IMR-90 (cell line): ENCODE data around the gene TMEM8B. TPM values are rescaled to one million over a fixed set of nuclear protein-coding genes. Genes with fewer than 3 reads are reported as not detected.

Experiments used
- ATAC-seq: fragments of 200-7000 bp; cut with Tn5 transposase; 2 replicates; pipeline ENCODE4 v1.9.1; 2020; ENCODE audit warnings: low read depth, mild to moderate bottlenecking, moderate library complexity
- BruUV-seq: library from RNA; stranded (reverse); fragments of 400-500 nt; replicated peaks from 2 replicates; lab custom pipeline; 2021; lab: Mats Ljungman, UMichigan
- CTCF ChIA-PET: fragments of 300-600 bp; formaldehyde crosslinking; extraction: SDS; loops from one replicate; lab custom pipeline; 2021; ENCODE audit warnings: antibody characterized with exemption; lab: Yijun Ruan, JAX
- POLR2A ChIA-PET: fragments of 300-600 bp; sonication (Branson Sonifier 250); formaldehyde crosslinking; loops from one replicate; lab custom pipeline; 2022; ENCODE audit warnings: antibody characterized with exemption; ENCODE audit not compliant: unreplicated experiment; lab: Charles Lee
- DNase-seq: peaks from one replicate; pipeline ENCODE4 v3.0.0; 2013
- H2AFZ ChIP-seq: replicated peaks from 2 replicates; pipeline ENCODE3; 2013; ENCODE audit warnings: low read length, mild to moderate bottlenecking; ENCODE audit not compliant: poor library complexity
- H2AK5ac ChIP-seq: 2 replicates; pipeline ENCODE4 v1.6.1; 2013; ENCODE audit warnings: low read depth, low read length, inconsistent platforms
- H2AK9ac ChIP-seq: replicated peaks from 2 replicates; pipeline ENCODE3; 2013; ENCODE audit warnings: mild to moderate bottlenecking, low read depth, low read length, moderate library complexity; ENCODE audit not compliant: poor library complexity
- H2BK120ac ChIP-seq: 2 replicates; pipeline ENCODE4 v1.6.1; 2013; ENCODE audit warnings: low read depth, low read length, inconsistent platforms
- H2BK15ac ChIP-seq: 3 replicates; pipeline ENCODE4 v1.6.1; 2013; ENCODE audit warnings: low read depth, low read length, inconsistent platforms
- H2BK20ac ChIP-seq: 2 replicates; pipeline ENCODE4 v1.6.1; 2013; ENCODE audit warnings: low read depth, mild to moderate bottlenecking, inconsistent platforms, low read length, moderate library complexity
- H2BK5ac ChIP-seq: 2 replicates; pipeline ENCODE4 v1.6.1; 2013; ENCODE audit warnings: mild to moderate bottlenecking, low read depth, low read length, inconsistent platforms; ENCODE audit not compliant: poor library complexity, severe bottlenecking
- H3K14ac ChIP-seq: replicated peaks from 2 replicates; pipeline ENCODE4 v1.6.1; 2013; ENCODE audit warnings: low read depth, low read length, inconsistent platforms
- H3K18ac ChIP-seq: 2 replicates; pipeline ENCODE4 v1.6.1; 2013; ENCODE audit warnings: low read depth, low read length, control low read depth
- H3K23ac ChIP-seq: 2 replicates; pipeline ENCODE4 v1.6.1; 2013; ENCODE audit warnings: low read depth, low read length, inconsistent platforms
- H3K27ac ChIP-seq: 2 replicates; pipeline ENCODE4 v1.5.1; 2013; ENCODE audit warnings: mild to moderate bottlenecking, control low read depth, low read length; ENCODE audit not compliant: insufficient read depth
- H3K27me3 ChIP-seq: 2 replicates; pipeline ENCODE4 v1.6.1; 2013; ENCODE audit warnings: low read length; ENCODE audit not compliant: control insufficient read depth, insufficient read depth
- H3K36me3 ChIP-seq: 2 replicates; pipeline ENCODE4 v1.6.1; 2013; ENCODE audit warnings: low read length, mixed read lengths; ENCODE audit not compliant: control insufficient read depth, insufficient read depth
- H3K4ac ChIP-seq: 2 replicates; pipeline ENCODE4 v1.6.1; 2013; ENCODE audit warnings: low read depth, low read length, inconsistent platforms
- H3K4me1 ChIP-seq: 2 replicates; pipeline ENCODE4 v1.6.1; 2013; ENCODE audit warnings: low read length, mixed read lengths; ENCODE audit not compliant: control insufficient read depth, insufficient read depth
- H3K4me2 ChIP-seq: 2 replicates; pipeline ENCODE4 v1.6.1; 2013; ENCODE audit warnings: low read depth, mild to moderate bottlenecking, control low read depth, low read length, moderate library complexity
- H3K4me3 ChIP-seq: 2 replicates; pipeline ENCODE4 v1.5.1; 2013; ENCODE audit warnings: low read depth, mild to moderate bottlenecking, control low read depth, low read length, moderate library complexity; ENCODE audit not compliant: insufficient read depth
- H3K56ac ChIP-seq: 2 replicates; pipeline ENCODE4 v1.6.1; 2013; ENCODE audit warnings: low read length, inconsistent platforms; ENCODE audit not compliant: insufficient read depth; ENCODE audit errors: extremely low read depth
- H3K79me1 ChIP-seq, 2 experiments: 2 replicates each; pipeline ENCODE4 v1.6.1; 2013; ENCODE audit warnings: low read length in 2 of 2, inconsistent platforms in 1 of 2, low read depth in 1 of 2
- H3K9ac ChIP-seq: 2 replicates; pipeline ENCODE4 v1.6.1; 2013; ENCODE audit warnings: low read depth, low read length, control low read depth
- H3K9me1 ChIP-seq: 2 replicates; pipeline ENCODE4 v1.6.1; 2013; ENCODE audit warnings: low read length, inconsistent platforms; ENCODE audit not compliant: insufficient read depth
- H3K9me3 ChIP-seq: 2 replicates; pipeline ENCODE4 v1.6.1; 2013; ENCODE audit warnings: low read length; ENCODE audit not compliant: control insufficient read depth, insufficient read depth
- H4K20me1 ChIP-seq: 2 replicates; pipeline ENCODE4 v1.6.1; 2013; ENCODE audit warnings: low read length, inconsistent platforms; ENCODE audit not compliant: insufficient read depth
- H4K5ac ChIP-seq: 2 replicates; pipeline ENCODE4 v1.6.1; 2013; ENCODE audit warnings: mild to moderate bottlenecking, low read depth, low read length, control low read depth
- H4K8ac ChIP-seq, 2 experiments: 2 replicates each; pipeline ENCODE4 v1.6.1; 2013; ENCODE audit warnings: low read depth in 2 of 2, low read length in 2 of 2, control low read depth in 1 of 2, inconsistent platforms in 1 of 2
- H4K91ac ChIP-seq: 2 replicates; pipeline ENCODE4 v1.6.1; 2013; ENCODE audit warnings: low read depth, low read length, inconsistent platforms; ENCODE audit not compliant: insufficient read depth
- BHLHE40 ChIP-seq: fragments of 150-350 bp; IDR thresholded peaks from 2 replicates; pipeline ENCODE4 v1.6.1; 2016; ENCODE audit warnings: mild to moderate bottlenecking, low read depth, low read length
- CEBPB ChIP-seq: IDR thresholded peaks from 2 replicates; pipeline ENCODE4 v1.6.1; 2012; ENCODE audit warnings: low read depth, low read length, improper control_type of control experiment
- CHD1 ChIP-seq: IDR thresholded peaks from 2 replicates; pipeline ENCODE4 v1.6.1; 2012; ENCODE audit warnings: low read depth, low read length, improper control_type of control experiment
- ELK1 ChIP-seq: fragments of 150-350 bp; IDR thresholded peaks from 2 replicates; pipeline ENCODE4 v1.6.1; 2016; ENCODE audit warnings: low read depth, mild to moderate bottlenecking, low read length, moderate library complexity, borderline replicate concordance
- FOS ChIP-seq: fragments of 150-350 bp; IDR thresholded peaks from 2 replicates; pipeline ENCODE4 v1.6.1; 2016; ENCODE audit warnings: low read depth, low read length
- MAFK ChIP-seq: IDR thresholded peaks from 2 replicates; pipeline ENCODE4 v1.6.1; 2012; ENCODE audit warnings: low read depth, low read length, improper control_type of control experiment
- MXI1 ChIP-seq: IDR thresholded peaks from 2 replicates; pipeline ENCODE4 v1.6.1; 2012; ENCODE audit warnings: low read depth, mild to moderate bottlenecking, low read length, moderate library complexity, borderline replicate concordance
- NFE2L2 ChIP-seq: fragments of 150-350 bp; IDR thresholded peaks from 2 replicates; pipeline ENCODE4 v1.6.1; 2016; ENCODE audit warnings: low read depth, mild to moderate bottlenecking, low read length
- RAD21 ChIP-seq: IDR thresholded peaks from 2 replicates; pipeline ENCODE4 v1.6.1; 2012; ENCODE audit warnings: low read length, improper control_type of control experiment
- RCOR1 ChIP-seq: IDR thresholded peaks from 2 replicates; pipeline ENCODE4 v1.6.1; 2012; ENCODE audit warnings: mild to moderate bottlenecking, low read length, improper control_type of control experiment; ENCODE audit not compliant: insufficient replicate concordance
- RFX5 ChIP-seq: IDR thresholded peaks from 2 replicates; pipeline ENCODE4 v1.8.0; 2012; ENCODE audit warnings: low read depth, mild to moderate bottlenecking, low read length, moderate library complexity
- SMC3 ChIP-seq: fragments of 150-350 bp; IDR thresholded peaks from 2 replicates; pipeline ENCODE4 v1.6.1; 2016; ENCODE audit warnings: low read depth, mild to moderate bottlenecking, antibody characterized with exemption, low read length, moderate library complexity
- USF2 ChIP-seq: fragments of 150-350 bp; IDR thresholded peaks from 2 replicates; pipeline ENCODE4 v1.6.1; 2017; ENCODE audit warnings: mild to moderate bottlenecking, antibody characterized with exemption, low read length, low read depth
- WGBS, 2 experiments: methylation state at CpG; one replicate each; pipeline versions ENCODE4 v1.1.5 to v1.1.7; 2013; ENCODE audit warnings: missing lambda C conversion rate in 2 of 2; ENCODE audit not compliant: insufficient read length in 1 of 2; ENCODE audit errors: extremely low coverage in 2 of 2; 5-methylcytosine and 5-hydroxymethylcytosine counted together
- dilution Hi-C: fragments of 300-500 bp; cut with HindIII; formaldehyde crosslinking; loops from one replicate; pipeline ENCODE4 v1.14.3; 2018; ENCODE audit warnings: low sequenced_read_pairs; ENCODE audit not compliant: unreplicated experiment
- in situ Hi-C: fragments of 300-500 bp; cut with MboI; formaldehyde crosslinking; loops from 3 replicates; pipeline ENCODE4 v1.14.3; 2019; ENCODE audit warnings: low sequenced_read_pairs, inconsistent platforms, mixed read lengths
- intact Hi-C: fragments of 100-400 bp; cut with micrococcal nuclease; formaldehyde crosslinking; loops from 2 replicates; pipeline ENCODE4 v1.10.0; 2022
- polyA plus RNA-seq, 3 experiments: library from polyadenylated mRNA; depleted of rRNA; stranded (reverse); fragments of >200 nt; gene quantifications; 2 replicates each; pipeline ENCODE4 v1.2.3, GENCODE V29; 2012; ENCODE audit warnings: low replicate concordance in 1 of 3
- total RNA-seq: library from RNA; depleted of rRNA; stranded (reverse); fragments of >200 nt; gene quantifications from 2 replicates; pipeline ENCODE4 v1.2.3, GENCODE V29; 2012
- TF ChIP-seq, protein P1 (sequence below): conservative IDR thresholded peaks from 2 replicates; pipeline ENCODE4 v1.5.1; 2012; ENCODE audit warnings: mild to moderate bottlenecking, low read depth, low read length, improper control_type of control experiment

Gene TMEM8B
- total and polyA plus RNA-seq, 2 of the 4 experiments (the other 2 are of a cell fraction): 0.72 to 8.3 TPM

DNA sequence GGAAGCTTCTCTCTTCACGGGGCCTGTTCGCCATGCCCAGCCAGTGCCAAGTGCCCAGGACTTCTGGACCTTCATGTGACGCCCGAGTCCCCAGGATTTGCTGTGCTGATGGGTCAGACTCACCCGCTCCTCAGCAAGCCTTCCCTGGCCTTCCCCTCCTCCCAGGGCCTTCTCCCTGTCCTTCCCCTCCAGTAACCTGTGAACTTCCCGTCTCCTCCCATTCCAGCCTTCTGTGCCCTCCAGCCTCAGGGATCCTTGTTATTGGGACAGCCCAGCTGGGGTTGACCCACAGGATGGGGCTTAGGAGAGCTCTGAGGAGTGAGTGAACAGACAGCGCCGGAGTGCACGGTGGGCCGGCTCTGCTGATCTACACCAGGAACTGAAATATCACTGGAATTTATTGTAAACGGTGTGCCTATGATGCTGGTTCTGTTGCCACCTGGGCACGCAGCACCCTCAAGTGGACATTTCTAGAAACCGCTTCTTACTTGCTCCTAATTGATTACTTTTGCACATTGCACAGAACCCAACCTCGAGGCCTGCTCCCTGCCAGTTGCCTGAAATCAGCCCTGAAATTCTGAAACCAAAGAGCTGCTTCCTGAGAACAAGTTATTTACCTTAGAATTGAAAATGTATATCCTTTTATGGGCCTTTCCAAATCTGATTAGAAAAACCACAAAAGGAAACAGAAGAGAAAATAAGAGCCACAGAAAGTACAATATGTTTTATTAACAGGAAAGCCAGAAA lies 81.8 kb downstream of the TMEM8B start:
- Histone ChIP-seq H2AK9ac (no peak overlapping the region), H3K36me3 (no peaks in the 10 kb centered on the region), H3K27me3 (no peaks in the 10 kb centered on the region), H4K20me1 (no peaks in the 10 kb centered on the region), H2BK5ac (peak overlapping the region; percentile 44), H3K4ac (peak overlapping the region; percentile 100), H3K23ac (no peak overlapping the region), H3K56ac (no peak overlapping the region), H2BK15ac (peak overlapping the region; percentile 83; the same call in 1 of the 3 replicates), H3K9me1 (peaks cover 17% of the 10 kb centered on the region), H4K91ac (peak overlapping the region; percentile 76), H3K18ac (no peak overlapping the region), H3K4me2 (no peak overlapping the region), H2BK120ac (peak overlapping the region; percentile 99), H3K4me1 (peaks cover 37% of the 10 kb centered on the region), H3K14ac (peak overlapping the region; percentile 21; the same call in 1 of the 2 replicates), H3K27ac (no peak overlapping the region), H2AFZ (peak overlapping the region; percentile 44), H3K9ac (no peak overlapping the region), H2BK20ac (peak overlapping the region; percentile 66), H4K8ac (peak overlapping the region; percentile 40 to 59; a peak in 3 of 4 replicates), H3K4me3 (no peak overlapping the region), H3K79me1 (peaks cover 0 to 33% of the 10 kb centered on the region in 2 experiments; a peak in 2 of 4 replicates), H3K9me3 (no peaks in the 10 kb centered on the region), H4K5ac (peak overlapping the region; percentile 33), H2AK5ac (peak overlapping the region; percentile 99)
- POLR2A ChIA-PET: no interaction called here
- intact Hi-C loops: no loop called here
- peak; percentile 52 for DNase-seq
- no TSS peak for BruUV-seq
- 100% methylated on average over 5 of the region's 14 CpGs; no CpG with 5 or more reads in 1 of the 2 experiments for WGBS, 2 experiments
- ATAC-seq: no peak
- in situ Hi-C loops: no loop called here
- dilution Hi-C loops: no loop called here
- CTCF ChIA-PET: interaction anchor here (0.6 to 1.4 kb wide), 6 partner anchors 7 to 191 kb away, joined by 3 to 5 read pairs (median 3); partner anchors contain the start of gene FAM221B
- TF ChIP-seq CEBPB (no peak), MAFK (no peak), ELK1 (no peak), FOS (no peak), RCOR1 (no peak), RAD21 (peak; percentile 67), RFX5 (no peak), MXI1 (no peak), USF2 (no peak), NFE2L2 (no peak), CHD1 (no peak), BHLHE40 (no peak), SMC3 (peak; percentile 48)
- TF ChIP-seq, protein P1, sequence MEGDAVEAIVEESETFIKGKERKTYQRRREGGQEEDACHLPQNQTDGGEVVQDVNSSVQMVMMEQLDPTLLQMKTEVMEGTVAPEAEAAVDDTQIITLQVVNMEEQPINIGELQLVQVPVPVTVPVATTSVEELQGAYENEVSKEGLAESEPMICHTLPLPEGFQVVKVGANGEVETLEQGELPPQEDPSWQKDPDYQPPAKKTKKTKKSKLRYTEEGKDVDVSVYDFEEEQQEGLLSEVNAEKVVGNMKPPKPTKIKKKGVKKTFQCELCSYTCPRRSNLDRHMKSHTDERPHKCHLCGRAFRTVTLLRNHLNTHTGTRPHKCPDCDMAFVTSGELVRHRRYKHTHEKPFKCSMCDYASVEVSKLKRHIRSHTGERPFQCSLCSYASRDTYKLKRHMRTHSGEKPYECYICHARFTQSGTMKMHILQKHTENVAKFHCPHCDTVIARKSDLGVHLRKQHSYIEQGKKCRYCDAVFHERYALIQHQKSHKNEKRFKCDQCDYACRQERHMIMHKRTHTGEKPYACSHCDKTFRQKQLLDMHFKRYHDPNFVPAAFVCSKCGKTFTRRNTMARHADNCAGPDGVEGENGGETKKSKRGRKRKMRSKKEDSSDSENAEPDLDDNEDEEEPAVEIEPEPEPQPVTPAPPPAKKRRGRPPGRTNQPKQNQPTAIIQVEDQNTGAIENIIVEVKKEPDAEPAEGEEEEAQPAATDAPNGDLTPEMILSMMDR: peak; percentile 58
